H1 (cell line): ENCODE measurements around the gene NRXN3. TPM values are rescaled to one million over a fixed set of nuclear protein-coding genes. Genes with fewer than 3 reads are reported as not detected.

Experiments used
- CTCF ChIA-PET: fragments of 300-600 bp; sonication (Branson Sonifier 250); formaldehyde crosslinking; loops from one replicate; lab custom pipeline; 2021; ENCODE audit not compliant: partially characterized antibody; lab: Charles Lee
- POLR2A ChIA-PET: fragments of 300-600 bp; sonication (Branson Sonifier 250); formaldehyde crosslinking; loops from one replicate; lab custom pipeline; 2021; ENCODE audit warnings: inconsistent platforms; ENCODE audit not compliant: partially characterized antibody; lab: Charles Lee
- DNase-seq, 2 experiments: peaks; one replicate each; pipeline versions ENCODE4 v3.0.0 to v3.0.0-alpha.2; 2010 to 2022; ENCODE audit warnings: low spot score in 2 of 2, low read depth in 1 of 2, mixed read lengths in 1 of 2
- FAIRE-seq: peaks from 2 replicates; lab custom pipeline; 2011; peaks lifted over from hg19 to GRCh38; lab: Jason Lieb, UNC
- H2AFZ ChIP-seq: 2 replicates; pipeline ENCODE4 v1.8.1; 2012; ENCODE audit warnings: low read length, inconsistent platforms
- H2AK5ac ChIP-seq: 2 replicates; pipeline ENCODE4 v1.6.1; 2013; ENCODE audit warnings: low read depth, low read length
- H2BK120ac ChIP-seq: replicated peaks from 2 replicates; pipeline ENCODE3; 2013; ENCODE audit warnings: low read depth, low read length, inconsistent platforms
- H2BK12ac ChIP-seq: 2 replicates; pipeline ENCODE4 v1.6.1; 2013; ENCODE audit warnings: low read depth, low read length
- H2BK15ac ChIP-seq: 2 replicates; pipeline ENCODE4 v1.6.1; 2013; ENCODE audit warnings: low read length
- H2BK20ac ChIP-seq: 2 replicates; pipeline ENCODE4 v1.6.1; 2013; ENCODE audit warnings: low read length
- H2BK5ac ChIP-seq: 2 replicates; pipeline ENCODE4 v1.6.1; 2013; ENCODE audit warnings: low read depth, low read length
- H3K14ac ChIP-seq: 2 replicates; pipeline ENCODE4 v1.6.1; 2013; ENCODE audit warnings: inconsistent platforms; ENCODE audit not compliant: insufficient read length
- H3K18ac ChIP-seq: 2 replicates; pipeline ENCODE4 v1.6.1; 2013; ENCODE audit warnings: low read length; ENCODE audit errors: extremely low read depth
- H3K23ac ChIP-seq: 2 replicates; pipeline ENCODE4 v1.6.1; 2013; ENCODE audit warnings: inconsistent platforms; ENCODE audit not compliant: insufficient read length
- H3K23me2 ChIP-seq: 2 replicates; pipeline ENCODE4 v1.6.1; 2013; ENCODE audit warnings: low read depth, low read length
- H3K27ac ChIP-seq: 2 replicates; pipeline ENCODE4 v1.6.1; 2011; ENCODE audit warnings: low read depth, low read length, inconsistent platforms
- H3K27me3 ChIP-seq, 4 experiments: replicated peaks in 1 of 4; 1 replicate in 1 of 4; 2 replicates in 3 of 4; pipeline versions ENCODE4 v1.6.1 to v1.8.1; 2011 to 2013; ENCODE audit warnings: low read length in 3 of 4, mild to moderate bottlenecking in 3 of 4, inconsistent platforms in 2 of 4, mixed read lengths in 2 of 4, moderate library complexity in 1 of 4; ENCODE audit not compliant: control insufficient read depth in 3 of 4, insufficient read depth in 3 of 4; ENCODE audit errors: extremely low read depth in 1 of 4
- H3K36me3 ChIP-seq, 4 experiments: 2 replicates each; pipeline versions ENCODE4 v1.6.1 to v1.8.1; 2011 to 2013; ENCODE audit warnings: mild to moderate bottlenecking in 4 of 4, low read length in 3 of 4, moderate library complexity in 2 of 4, control low read depth in 1 of 4, inconsistent platforms in 1 of 4; ENCODE audit not compliant: insufficient read depth in 4 of 4, control insufficient read depth in 2 of 4
- H3K4ac ChIP-seq: replicated peaks from 2 replicates; pipeline ENCODE3; 2013; ENCODE audit warnings: low read length, low read depth, mixed read lengths, inconsistent platforms; ENCODE audit not compliant: insufficient read length
- H3K4me1 ChIP-seq, 4 experiments: replicated peaks in 1 of 4; 1 replicate in 1 of 4; 2 replicates in 3 of 4; pipeline versions ENCODE4 v1.6.1 to v1.8.1; 2011 to 2013; ENCODE audit warnings: low read length in 3 of 4, inconsistent platforms in 2 of 4, mixed read lengths in 1 of 4; ENCODE audit not compliant: insufficient read depth in 4 of 4, control insufficient read depth in 3 of 4
- H3K4me2 ChIP-seq, 2 experiments: 2 replicates each; pipeline versions ENCODE4 v1.6.1 to v1.8.1; 2011 to 2013; ENCODE audit warnings: low read depth in 2 of 2, low read length in 2 of 2, control low read depth in 1 of 2, inconsistent platforms in 1 of 2, mild to moderate bottlenecking in 1 of 2; ENCODE audit not compliant: insufficient read depth in 1 of 2
- H3K4me3 ChIP-seq, 4 experiments: fragments of 200-600, 300-600 bp in 1 of 4; sonication (generic), shearing (Covaris generic), sonication (Bioruptor Twin) in 1 of 4; 2 replicates each; pipeline versions ENCODE4 v1.5.1 to v1.8.1; 2011 to 2016; ENCODE audit warnings: low read length in 4 of 4, low read depth in 3 of 4, control low read depth in 2 of 4, inconsistent platforms in 2 of 4, mild to moderate bottlenecking in 2 of 4, mixed read lengths in 1 of 4, moderate library complexity in 1 of 4; ENCODE audit not compliant: insufficient read depth in 2 of 4; ENCODE audit errors: extremely low read depth in 1 of 4
- H3K56ac ChIP-seq: replicated peaks from 2 replicates; pipeline ENCODE3; 2013; ENCODE audit warnings: low read depth, mild to moderate bottlenecking, mixed read lengths, low read length, inconsistent platforms; ENCODE audit not compliant: insufficient read length
- H3K79me1 ChIP-seq: 2 replicates; pipeline ENCODE4 v1.6.1; 2013; ENCODE audit warnings: low read depth, low read length, control low read depth
- H3K79me2 ChIP-seq, 2 experiments: 2 replicates each; pipeline versions ENCODE4 v1.6.1 to v1.8.1; 2012 to 2013; ENCODE audit warnings: low read length in 2 of 2, mild to moderate bottlenecking in 2 of 2, inconsistent platforms in 1 of 2; ENCODE audit not compliant: insufficient read depth in 2 of 2, control insufficient read depth in 1 of 2
- H3K9ac ChIP-seq, 4 experiments: replicated peaks in 1 of 4; 1 replicate in 1 of 4; 2 replicates in 3 of 4; pipeline versions ENCODE4 v1.6.1 to v1.8.1; 2011 to 2013; ENCODE audit warnings: low read depth in 3 of 4, low read length in 3 of 4, control low read depth in 2 of 4, mild to moderate bottlenecking in 2 of 4, moderate library complexity in 2 of 4, inconsistent platforms in 1 of 4; ENCODE audit errors: extremely low read depth in 1 of 4
- H3K9me3 ChIP-seq, 2 experiments: 2 replicates each; pipeline versions ENCODE4 v1.6.1 to v1.8.1; 2012 to 2013; ENCODE audit warnings: mild to moderate bottlenecking in 2 of 2, moderate library complexity in 2 of 2, control low read depth in 1 of 2, inconsistent platforms in 1 of 2, low read depth in 1 of 2, low read length in 1 of 2, mixed read lengths in 1 of 2; ENCODE audit not compliant: insufficient read depth in 2 of 2
- H4K20me1 ChIP-seq, 2 experiments: replicated peaks in 1 of 2; 2 replicates each; pipeline versions ENCODE3 to v1.8.1; 2011 to 2013; ENCODE audit warnings: inconsistent platforms in 2 of 2, low read length in 2 of 2, mild to moderate bottlenecking in 1 of 2; ENCODE audit not compliant: insufficient read depth in 2 of 2, control insufficient read depth in 1 of 2
- H4K5ac ChIP-seq: 2 replicates; pipeline ENCODE4 v1.6.1; 2013; ENCODE audit warnings: low read length, low read depth, mixed read lengths, inconsistent platforms; ENCODE audit not compliant: insufficient read length
- H4K8ac ChIP-seq: 2 replicates; pipeline ENCODE4 v1.8.0; 2013; ENCODE audit warnings: mild to moderate bottlenecking, moderate library complexity, low read length, inconsistent platforms; ENCODE audit not compliant: insufficient read depth; ENCODE audit errors: extremely low read depth
- H4K91ac ChIP-seq: replicated peaks from 2 replicates; pipeline ENCODE3; 2013; ENCODE audit warnings: low read length, mixed read lengths, inconsistent platforms; ENCODE audit not compliant: insufficient read length
- ASH2L ChIP-seq: fragments of 200-600, 300-600 bp; sonication (generic); IDR thresholded peaks from one replicate; pipeline ENCODE4 v1.7.1; 2017; ENCODE audit warnings: low read length
- NANOG ChIP-seq: IDR thresholded peaks from 2 replicates; pipeline ENCODE4 v1.6.1; 2011; ENCODE audit warnings: low read length, low read depth, mild to moderate bottlenecking, inconsistent platforms; ENCODE audit not compliant: insufficient read depth, poor library complexity, severe bottlenecking
- NRF1 ChIP-seq: IDR thresholded peaks from 2 replicates; pipeline ENCODE4 v1.6.1; 2011; ENCODE audit warnings: mild to moderate bottlenecking, low read depth, low read length, improper control_type of control experiment
- RFX5 ChIP-seq: IDR thresholded peaks from 2 replicates; pipeline ENCODE4 v1.6.1; 2011; ENCODE audit warnings: low read depth, low read length, improper control_type of control experiment, borderline replicate concordance
- RNF2 ChIP-seq: fragments of 200-900, 300-1000 bp; sonication (generic); IDR thresholded peaks from 2 replicates; pipeline ENCODE4 v1.7.1; 2016; ENCODE audit warnings: borderline replicate concordance, low read depth, mild to moderate bottlenecking, antibody characterized with exemption, low read length; ENCODE audit not compliant: poor library complexity, severe bottlenecking; ENCODE audit errors: missing control alignments
- polyA plus RNA-seq, 7 experiments: library from polyadenylated mRNA; depleted of rRNA in 3 of 7; stranded (reverse) in 5 of 7; unstranded in 2 of 7; fragments of >200 nt in 5 of 7; fragments of 200-250 nt in 2 of 7; gene quantifications; 1 replicate in 5 of 7; 2 replicates in 1 of 7; 4 replicates in 1 of 7; pipeline versions ENCODE4 v1.2.1 to v1.2.3, GENCODE V29; 2011 to 2013; ENCODE audit warnings: missing spikeins in 2 of 7, mixed read lengths in 2 of 7
- total RNA-seq: library from RNA; stranded (reverse); fragmentation: NEBNext Ultra II Directional; extraction: Animal tissue kit (Norgen Biotek cat#: 25700); gene quantifications from 2 replicates; pipeline ENCODE4 v1.2.1, GENCODE V29; 2021

Gene NRXN3
- total and polyA plus RNA-seq, 2 of the 8 experiments (the other 6 are each of a cell fraction or from before 2014, with no cell fraction given): 2.6 to 4.1 TPM

- TF ChIP-seq ASH2L: no peak
These were observed 1124.3 kb downstream of the NRXN3 start (continued) for GRCh38 chr14:79294499-79294898.

DNA sequence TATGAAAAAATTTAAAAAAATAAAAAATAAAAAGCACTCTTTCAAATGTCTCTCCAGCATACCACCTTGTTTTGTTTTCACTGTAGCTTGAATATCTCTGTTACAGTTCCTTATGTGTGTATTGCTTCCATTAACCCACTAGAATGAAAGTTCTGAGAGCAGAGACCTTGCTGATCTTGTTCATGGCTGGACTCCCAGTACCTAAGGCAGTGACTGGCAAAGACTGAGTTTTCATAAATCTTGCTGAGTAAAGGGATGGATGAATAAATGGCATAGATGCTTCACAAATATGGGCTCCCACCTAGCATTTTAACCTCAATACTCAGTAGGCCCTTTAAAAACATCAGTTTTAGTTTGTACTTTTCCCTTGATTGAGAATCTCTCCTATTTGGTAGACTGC is 1125.2 kb downstream of the NRXN3 start:
- TF ChIP-seq NRF1 (no peak), RFX5 (no peak), RNF2 (no peak), NANOG (no peak)
- H2AK5ac ChIP-seq: no peak overlapping the region
- no peak overlapping the region for H3K4me3 ChIP-seq
- H2BK15ac ChIP-seq: no peak overlapping the region
- H3K56ac ChIP-seq: no peak overlapping the region
- H4K5ac ChIP-seq: no peak overlapping the region
- no peak for DNase-seq
- H3K23me2 ChIP-seq: no peaks in the 10 kb centered on the region
- H3K9ac ChIP-seq: no peak overlapping the region
- H3K9me3 ChIP-seq: no peaks in the 10 kb centered on the region
- H3K4me2 ChIP-seq: no peak overlapping the region
- H4K91ac ChIP-seq: no peak overlapping the region
- H2AFZ ChIP-seq: no peak overlapping the region
- ChIA-PET POLR2A (no interaction called here), CTCF (no interaction called here)
- no peak overlapping the region for H2BK20ac ChIP-seq
- H3K18ac ChIP-seq: no peak overlapping the region
- H3K4me1 ChIP-seq: peaks cover 0 to 5% (median 3%) of the 10 kb centered on the region in 4 experiments; a peak in 2 of 7 replicates
- H2BK120ac ChIP-seq: no peak overlapping the region
- H3K36me3 ChIP-seq: no peaks in the 10 kb centered on the region
- no peaks in the 10 kb centered on the region for H3K27me3 ChIP-seq
- no peak overlapping the region for H3K14ac ChIP-seq
- H2BK12ac ChIP-seq: no peak overlapping the region
- H3K23ac ChIP-seq: no peak overlapping the region
- H3K4ac ChIP-seq: no peak overlapping the region
- H3K79me2 ChIP-seq: no peaks in the 10 kb centered on the region
- H3K79me1 ChIP-seq: no peaks in the 10 kb centered on the region
- H4K8ac ChIP-seq: no peak overlapping the region
- H4K20me1 ChIP-seq: no peaks in the 10 kb centered on the region
- H2BK5ac ChIP-seq: no peak overlapping the region
- no peak overlapping the region for H3K27ac ChIP-seq
- FAIRE-seq: no peak
